IMR-90 (cell line): Measurements from ENCODE around the gene DRD2. TPM values are rescaled to one million over a fixed set of nuclear protein-coding genes. Genes with fewer than 3 reads are reported as not detected.

Source experiments
- ATAC-seq: fragments of 200-7000 bp; cut with Tn5 transposase; 2 replicates; pipeline ENCODE4 v1.9.1; 2020; ENCODE audit warnings: low read depth, mild to moderate bottlenecking, moderate library complexity
- BruUV-seq: library from RNA; stranded (reverse); fragments of 400-500 nt; replicated peaks from 2 replicates; lab custom pipeline; 2021; lab: Mats Ljungman, UMichigan
- CTCF ChIA-PET: fragments of 300-600 bp; formaldehyde crosslinking; extraction: SDS; loops from one replicate; lab custom pipeline; 2021; ENCODE audit warnings: antibody characterized with exemption; lab: Yijun Ruan, JAX
- POLR2A ChIA-PET: fragments of 300-600 bp; sonication (Branson Sonifier 250); formaldehyde crosslinking; loops from one replicate; lab custom pipeline; 2022; ENCODE audit warnings: antibody characterized with exemption; ENCODE audit not compliant: unreplicated experiment; lab: Charles Lee
- DNase-seq: peaks from one replicate; pipeline ENCODE4 v3.0.0; 2013
- H2AFZ ChIP-seq: replicated peaks from 2 replicates; pipeline ENCODE3; 2013; ENCODE audit warnings: low read length, mild to moderate bottlenecking; ENCODE audit not compliant: poor library complexity
- H2AK5ac ChIP-seq: 2 replicates; pipeline ENCODE4 v1.6.1; 2013; ENCODE audit warnings: low read depth, low read length, inconsistent platforms
- H2AK9ac ChIP-seq: replicated peaks from 2 replicates; pipeline ENCODE3; 2013; ENCODE audit warnings: mild to moderate bottlenecking, low read depth, low read length, moderate library complexity; ENCODE audit not compliant: poor library complexity
- H2BK120ac ChIP-seq: 2 replicates; pipeline ENCODE4 v1.6.1; 2013; ENCODE audit warnings: low read depth, low read length, inconsistent platforms
- H2BK15ac ChIP-seq: 3 replicates; pipeline ENCODE4 v1.6.1; 2013; ENCODE audit warnings: low read depth, low read length, inconsistent platforms
- H2BK20ac ChIP-seq: 2 replicates; pipeline ENCODE4 v1.6.1; 2013; ENCODE audit warnings: low read depth, mild to moderate bottlenecking, inconsistent platforms, low read length, moderate library complexity
- H2BK5ac ChIP-seq: 2 replicates; pipeline ENCODE4 v1.6.1; 2013; ENCODE audit warnings: mild to moderate bottlenecking, low read depth, low read length, inconsistent platforms; ENCODE audit not compliant: poor library complexity, severe bottlenecking
- H3K14ac ChIP-seq: replicated peaks from 2 replicates; pipeline ENCODE4 v1.6.1; 2013; ENCODE audit warnings: low read depth, low read length, inconsistent platforms
- H3K18ac ChIP-seq: 2 replicates; pipeline ENCODE4 v1.6.1; 2013; ENCODE audit warnings: low read depth, low read length, control low read depth
- H3K23ac ChIP-seq: 2 replicates; pipeline ENCODE4 v1.6.1; 2013; ENCODE audit warnings: low read depth, low read length, inconsistent platforms
- H3K27ac ChIP-seq: 2 replicates; pipeline ENCODE4 v1.5.1; 2013; ENCODE audit warnings: mild to moderate bottlenecking, control low read depth, low read length; ENCODE audit not compliant: insufficient read depth
- H3K27me3 ChIP-seq: 2 replicates; pipeline ENCODE4 v1.6.1; 2013; ENCODE audit warnings: low read length; ENCODE audit not compliant: control insufficient read depth, insufficient read depth
- H3K36me3 ChIP-seq: 2 replicates; pipeline ENCODE4 v1.6.1; 2013; ENCODE audit warnings: low read length, mixed read lengths; ENCODE audit not compliant: control insufficient read depth, insufficient read depth
- H3K4ac ChIP-seq: 2 replicates; pipeline ENCODE4 v1.6.1; 2013; ENCODE audit warnings: low read depth, low read length, inconsistent platforms
- H3K4me1 ChIP-seq: 2 replicates; pipeline ENCODE4 v1.6.1; 2013; ENCODE audit warnings: low read length, mixed read lengths; ENCODE audit not compliant: control insufficient read depth, insufficient read depth
- H3K4me2 ChIP-seq: 2 replicates; pipeline ENCODE4 v1.6.1; 2013; ENCODE audit warnings: low read depth, mild to moderate bottlenecking, control low read depth, low read length, moderate library complexity
- H3K4me3 ChIP-seq: 2 replicates; pipeline ENCODE4 v1.5.1; 2013; ENCODE audit warnings: low read depth, mild to moderate bottlenecking, control low read depth, low read length, moderate library complexity; ENCODE audit not compliant: insufficient read depth
- H3K56ac ChIP-seq: 2 replicates; pipeline ENCODE4 v1.6.1; 2013; ENCODE audit warnings: low read length, inconsistent platforms; ENCODE audit not compliant: insufficient read depth; ENCODE audit errors: extremely low read depth
- H3K79me1 ChIP-seq, 2 experiments: 2 replicates each; pipeline ENCODE4 v1.6.1; 2013; ENCODE audit warnings: low read length in 2 of 2, inconsistent platforms in 1 of 2, low read depth in 1 of 2
- H3K9ac ChIP-seq: 2 replicates; pipeline ENCODE4 v1.6.1; 2013; ENCODE audit warnings: low read depth, low read length, control low read depth
- H3K9me1 ChIP-seq: 2 replicates; pipeline ENCODE4 v1.6.1; 2013; ENCODE audit warnings: low read length, inconsistent platforms; ENCODE audit not compliant: insufficient read depth
- H3K9me3 ChIP-seq: 2 replicates; pipeline ENCODE4 v1.6.1; 2013; ENCODE audit warnings: low read length; ENCODE audit not compliant: control insufficient read depth, insufficient read depth
- H4K20me1 ChIP-seq: 2 replicates; pipeline ENCODE4 v1.6.1; 2013; ENCODE audit warnings: low read length, inconsistent platforms; ENCODE audit not compliant: insufficient read depth
- H4K5ac ChIP-seq: 2 replicates; pipeline ENCODE4 v1.6.1; 2013; ENCODE audit warnings: mild to moderate bottlenecking, low read depth, low read length, control low read depth
- H4K8ac ChIP-seq, 2 experiments: 2 replicates each; pipeline ENCODE4 v1.6.1; 2013; ENCODE audit warnings: low read depth in 2 of 2, low read length in 2 of 2, control low read depth in 1 of 2, inconsistent platforms in 1 of 2
- H4K91ac ChIP-seq: 2 replicates; pipeline ENCODE4 v1.6.1; 2013; ENCODE audit warnings: low read depth, low read length, inconsistent platforms; ENCODE audit not compliant: insufficient read depth
- BHLHE40 ChIP-seq: fragments of 150-350 bp; IDR thresholded peaks from 2 replicates; pipeline ENCODE4 v1.6.1; 2016; ENCODE audit warnings: mild to moderate bottlenecking, low read depth, low read length
- CEBPB ChIP-seq: IDR thresholded peaks from 2 replicates; pipeline ENCODE4 v1.6.1; 2012; ENCODE audit warnings: low read depth, low read length, improper control_type of control experiment
- CHD1 ChIP-seq: IDR thresholded peaks from 2 replicates; pipeline ENCODE4 v1.6.1; 2012; ENCODE audit warnings: low read depth, low read length, improper control_type of control experiment
- CTCF ChIP-seq: conservative IDR thresholded peaks from 2 replicates; pipeline ENCODE4 v1.5.1; 2012; ENCODE audit warnings: mild to moderate bottlenecking, low read depth, low read length, improper control_type of control experiment
- FOS ChIP-seq: fragments of 150-350 bp; IDR thresholded peaks from 2 replicates; pipeline ENCODE4 v1.6.1; 2016; ENCODE audit warnings: low read depth, low read length
- MAFK ChIP-seq: IDR thresholded peaks from 2 replicates; pipeline ENCODE4 v1.6.1; 2012; ENCODE audit warnings: low read depth, low read length, improper control_type of control experiment
- MAZ ChIP-seq: IDR thresholded peaks from 2 replicates; pipeline ENCODE4 v1.6.1; 2012; ENCODE audit warnings: low read depth, mild to moderate bottlenecking, low read length, improper control_type of control experiment, moderate library complexity, borderline replicate concordance
- NFE2L2 ChIP-seq: fragments of 150-350 bp; IDR thresholded peaks from 2 replicates; pipeline ENCODE4 v1.6.1; 2016; ENCODE audit warnings: low read depth, mild to moderate bottlenecking, low read length
- POLR2A ChIP-seq: IDR thresholded peaks from 2 replicates; pipeline ENCODE4 v1.6.1; 2012; ENCODE audit warnings: mild to moderate bottlenecking, low read depth, low read length
- RAD21 ChIP-seq: IDR thresholded peaks from 2 replicates; pipeline ENCODE4 v1.6.1; 2012; ENCODE audit warnings: low read length, improper control_type of control experiment
- RFX5 ChIP-seq: IDR thresholded peaks from 2 replicates; pipeline ENCODE4 v1.8.0; 2012; ENCODE audit warnings: low read depth, mild to moderate bottlenecking, low read length, moderate library complexity
- SMC3 ChIP-seq: fragments of 150-350 bp; IDR thresholded peaks from 2 replicates; pipeline ENCODE4 v1.6.1; 2016; ENCODE audit warnings: low read depth, mild to moderate bottlenecking, antibody characterized with exemption, low read length, moderate library complexity
- USF2 ChIP-seq: fragments of 150-350 bp; IDR thresholded peaks from 2 replicates; pipeline ENCODE4 v1.6.1; 2017; ENCODE audit warnings: mild to moderate bottlenecking, antibody characterized with exemption, low read length, low read depth
- WGBS, 2 experiments: methylation state at CpG; one replicate each; pipeline versions ENCODE4 v1.1.5 to v1.1.7; 2013; ENCODE audit warnings: missing lambda C conversion rate in 2 of 2; ENCODE audit not compliant: insufficient read length in 1 of 2; ENCODE audit errors: extremely low coverage in 2 of 2; 5-methylcytosine and 5-hydroxymethylcytosine counted together
- dilution Hi-C: fragments of 300-500 bp; cut with HindIII; formaldehyde crosslinking; loops from one replicate; pipeline ENCODE4 v1.14.3; 2018; ENCODE audit warnings: low sequenced_read_pairs; ENCODE audit not compliant: unreplicated experiment
- in situ Hi-C: fragments of 300-500 bp; cut with MboI; formaldehyde crosslinking; loops from 3 replicates; pipeline ENCODE4 v1.14.3; 2019; ENCODE audit warnings: low sequenced_read_pairs, inconsistent platforms, mixed read lengths
- intact Hi-C: fragments of 100-400 bp; cut with micrococcal nuclease; formaldehyde crosslinking; loops from 2 replicates; pipeline ENCODE4 v1.10.0; 2022
- polyA plus RNA-seq, 3 experiments: library from polyadenylated mRNA; depleted of rRNA; stranded (reverse); fragments of >200 nt; gene quantifications; 2 replicates each; pipeline ENCODE4 v1.2.3, GENCODE V29; 2012; ENCODE audit warnings: low replicate concordance in 1 of 3
- total RNA-seq: library from RNA; depleted of rRNA; stranded (reverse); fragments of >200 nt; gene quantifications from 2 replicates; pipeline ENCODE4 v1.2.3, GENCODE V29; 2012
- TF ChIP-seq, protein P1 (sequence below): fragments of 150-350 bp; IDR thresholded peaks from 2 replicates; pipeline ENCODE4 v1.6.1; 2016; ENCODE audit warnings: low read depth, mild to moderate bottlenecking, low read length, moderate library complexity, borderline replicate concordance

The DRD2 gene
- total and polyA plus RNA-seq, 2 of the 4 experiments (the other 2 are of a cell fraction): not detected

- intact Hi-C loops: no loop called here
- CTCF ChIA-PET: no interaction called here
- Histone ChIP-seq H2BK120ac (no peak overlapping the region), H2AK9ac (no peak overlapping the region), H3K27me3 (peaks cover 1% of the 10 kb centered on the region; the same call in 1 of the 2 replicates), H3K56ac (no peak overlapping the region), H3K4me1 (no peaks in the 10 kb centered on the region), H4K20me1 (no peaks in the 10 kb centered on the region), H3K9me1 (no peaks in the 10 kb centered on the region), H4K8ac (no peak overlapping the region), H3K9ac (no peak overlapping the region), H3K18ac (no peak overlapping the region), H3K27ac (no peak overlapping the region), H3K4ac (no peak overlapping the region), H3K14ac (no peak overlapping the region), H2BK20ac (no peak overlapping the region), H4K91ac (no peak overlapping the region), H2AFZ (no peak overlapping the region), H3K9me3 (no peaks in the 10 kb centered on the region), H3K23ac (no peak overlapping the region), H3K4me3 (no peak overlapping the region), H4K5ac (no peak overlapping the region), H2AK5ac (no peak overlapping the region), H2BK15ac (no peak overlapping the region), H3K36me3 (no peaks in the 10 kb centered on the region), H3K4me2 (no peak overlapping the region), H3K79me1 (no peaks in the 10 kb centered on the region), H2BK5ac (no peak overlapping the region)
- TF ChIP-seq BHLHE40 (no peak), CEBPB (no peak), RAD21 (no peak), FOS (no peak), POLR2A (no peak), NFE2L2 (no peak), MAFK (no peak), CHD1 (no peak), SMC3 (no peak), USF2 (no peak), CTCF (no peak), MAZ (no peak), RFX5 (no peak)
- TF ChIP-seq, protein P1, sequence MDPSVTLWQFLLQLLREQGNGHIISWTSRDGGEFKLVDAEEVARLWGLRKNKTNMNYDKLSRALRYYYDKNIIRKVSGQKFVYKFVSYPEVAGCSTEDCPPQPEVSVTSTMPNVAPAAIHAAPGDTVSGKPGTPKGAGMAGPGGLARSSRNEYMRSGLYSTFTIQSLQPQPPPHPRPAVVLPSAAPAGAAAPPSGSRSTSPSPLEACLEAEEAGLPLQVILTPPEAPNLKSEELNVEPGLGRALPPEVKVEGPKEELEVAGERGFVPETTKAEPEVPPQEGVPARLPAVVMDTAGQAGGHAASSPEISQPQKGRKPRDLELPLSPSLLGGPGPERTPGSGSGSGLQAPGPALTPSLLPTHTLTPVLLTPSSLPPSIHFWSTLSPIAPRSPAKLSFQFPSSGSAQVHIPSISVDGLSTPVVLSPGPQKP: no peak
- POLR2A ChIA-PET: no interaction called here
- BruUV-seq: no TSS peak
- DNase-seq (no peak), ATAC-seq (no peak)
- dilution Hi-C loops: no loop called here
- in situ Hi-C loops: no loop called here
- no CpG with 5 or more reads among the region's 6 CpGs for WGBS, 2 experiments
Observed at GRCh38 chr11:113426686-113427085, 48.5 kb downstream of the DRD2 start.
